ENCODE data around the gene MUC13. TPM values are rescaled to one million over a fixed set of nuclear protein-coding genes. Genes with fewer than 3 reads are reported as not detected.

MUC13 gene
- total and polyA plus RNA-seq, 9 of the 15 experiments (the other 6 are each of a cell fraction or from before 2014, with no cell fraction given) = 0.09 TPM; not detected in 8

GRCh38 chr3:124878561-124879336 is 55.8 kb downstream of the MUC13 start (continued):
- TF ChIP-seq VEZF1 (CRISPR knock-in tag; IDR thresholded peaks at IDR 0.05) = no peak

GRCh38 chr3:124877674-124878073 is 56.9 kb downstream of the MUC13 start:
- Histone ChIP-seq H3K9me3 (replicated peaks; ENCODE audit: control insufficient read depth, insufficient read depth, low read depth, low read length) (no peaks in the 10 kb centered on the region), H3K27me3 (ENCODE audit: control insufficient read depth in 2 of 2, insufficient read depth in 2 of 2, low read length in 2 of 2) (no peaks in the 10 kb centered on the region), H3K27ac (ENCODE audit: extremely low read depth, low read depth, low read length) (peak overlapping the region; percentile 96), H3K36me3 (ENCODE audit: control insufficient read depth, insufficient read depth, low read length) (no peaks in the 10 kb centered on the region; the same call in 2 of the 3 replicates), H3K79me2 (ENCODE audit: control insufficient read depth, insufficient read depth, low read length) (peaks cover 45% of the 10 kb centered on the region), H3K4me2 (ENCODE audit: insufficient read depth, low read length) (peak overlapping the region; percentile 81; the same call in 1 of the 2 replicates), H3K4me3 (no peak overlapping the region), H3K9ac (ENCODE audit: insufficient read depth in 1 of 2, low read depth in 2 of 2, low read length in 2 of 2) (peak overlapping the region in 1 of 2 experiments; percentile 74; a peak in 2 of 4 replicates), H4K20me1 (replicated peaks; ENCODE audit: control insufficient read depth, insufficient read depth, low read length) (no peaks in the 10 kb centered on the region), H2AFZ (ENCODE audit: low read depth, low read length) (no peak overlapping the region), H3K4me1 (replicated peaks in 1 of 2; ENCODE audit: control insufficient read depth in 2 of 2, insufficient read depth in 2 of 2, low read length in 2 of 2) (peaks cover 14 to 63% of the 10 kb centered on the region in 2 experiments), H3K9me1 (ENCODE audit: control insufficient read depth, insufficient read depth, low read length) (no peaks in the 10 kb centered on the region)
- TF ChIP-seq MAFF (IDR thresholded peaks at IDR 0.05; ENCODE audit: low read length) (no peak), E2F5 (CRISPR knock-in tag; IDR thresholded peaks at IDR 0.05) (no peak), ZNF592 (IDR thresholded peaks at IDR 0.05) (peak; percentile 29; the same call in 1 of the 2 replicates)
- FAIRE-seq (no peak), DNase-seq (ENCODE audit: extremely low read depth in 1 of 4, low spot score in 3 of 4) (no peak), ATAC-seq (no peak)
- 61% methylated on average over 2 of the region's 3 CpGs for whole genome bisulfite sequencing (ENCODE audit: insufficient coverage, low coverage, missing lambda C conversion rate)
- ChIA-PET POLR2A (interaction anchor here (0.6 to 0.9 kb wide), 3 partner anchors 15 to 59 kb away, joined by 3 read pairs; no protein-coding TSS in a partner anchor), CTCF (ENCODE audit: low intra/inter-chr PET ratio) (no interaction called here)
- in situ Hi-C loops (cut with MboI) (no loop called here), intact Hi-C loops (cut with micrococcal nuclease) (no loop called here)
- no TSS peak for BruUV-seq (replicated peaks)

Measured in K562 (cell line).